ENCODE measurements around the gene HHLA2.
"Not testable (repeated sequence)": the region's sequence is repeated elsewhere in the genome, so short reads cannot be mapped to it uniquely, and the experiment has no call there.

HHLA2 gene

GRCh38 chr3:108296239-108296638 lies at the start of gene HHLA2:
TSS of gene HHLA2 (plus strand) at chr3:108296548. CDS start at chr3:108351814, 55,266 bp downstream.
- DNase-seq, result no peak

GRCh38 chr3:108250626-108251025 lies 45.7 kb upstream of the HHLA2 start:
- no peak for DNase-seq

GRCh38 chr3:108251265-108251664 lies 45.1 kb upstream of the HHLA2 start:
- DNase-seq, result no peak

- DNase-seq, result no peak
Observed at GRCh38 chr3:108251844-108252243, 44.5 kb upstream of the HHLA2 start.

GRCh38 chr3:108255131-108255530 lies 41.2 kb upstream of the HHLA2 start:
- no peak for DNase-seq

- not testable (repeated sequence) for DNase-seq
Observed at GRCh38 chr3:108264534-108265298, 31.6 kb upstream of the HHLA2 start.

GRCh38 chr3:108268235-108268634 lies 28.1 kb upstream of the HHLA2 start:
- not testable (repeated sequence) for DNase-seq

GRCh38 chr3:108271626-108272025 lies 24.7 kb upstream of the HHLA2 start:
- no peak for DNase-seq

GRCh38 chr3:108279066-108279465 lies 17.3 kb upstream of the HHLA2 start:
- DNase-seq, result not testable (repeated sequence)

- no peak for DNase-seq
Observed at GRCh38 chr3:108280476-108280875, 15.9 kb upstream of the HHLA2 start.

- DNase-seq, result no peak
Observed at GRCh38 chr3:108281670-108282069, 14.7 kb upstream of the HHLA2 start.

GRCh38 chr3:108283006-108283405 lies 13.3 kb upstream of the HHLA2 start:
- no peak for DNase-seq

- no peak for DNase-seq
Observed at GRCh38 chr3:108283989-108284388, 12.4 kb upstream of the HHLA2 start.

GRCh38 chr3:108285176-108285575 lies 11.2 kb upstream of the HHLA2 start:
- DNase-seq, result no peak

GRCh38 chr3:108287146-108287545 lies 9.2 kb upstream of the HHLA2 start:
- DNase-seq, result no peak

GRCh38 chr3:108288193-108288592 lies 8.2 kb upstream of the HHLA2 start:
- DNase-seq, result not testable (repeated sequence)

GRCh38 chr3:108289159-108289558 lies 7.2 kb upstream of the HHLA2 start:
- no peak for DNase-seq

- no peak for DNase-seq
Observed at GRCh38 chr3:108292450-108292849, 3.9 kb upstream of the HHLA2 start.

GRCh38 chr3:108292905-108293328 lies 3.4 kb upstream of the HHLA2 start:
- DNase-seq, result no peak

GRCh38 chr3:108293858-108294257 lies 2.5 kb upstream of the HHLA2 start:
- no peak for DNase-seq

- DNase-seq, result no peak
Observed at GRCh38 chr3:108295421-108296175, 750 bp upstream of the HHLA2 start.

GRCh38 chr3:108297647-108298046 lies 1.3 kb downstream of the HHLA2 start:
- DNase-seq, result no peak

GRCh38 chr3:108298056-108298455 lies 1.7 kb downstream of the HHLA2 start:
- no peak for DNase-seq
